ENCODE results near the gene LRRC47. TPM values are rescaled to one million over a fixed set of nuclear protein-coding genes. Genes with fewer than 3 reads are reported as not detected.

The LRRC47 gene
- total RNA-seq, 1 experiment from 2014 or later: 32.0 TPM

- no peak for DNase-seq (ENCODE audit: low read depth)
- in situ Hi-C loops (cut with HindIII; ENCODE audit: low pct_unique_long_range_greater_than_20kb, low sequenced_read_pairs): no loop called here
These were observed 19.9 kb downstream of the LRRC47 start for GRCh38 chr1:3776231-3776961.

GRCh38 chr1:3775490-3776230 lies 20.6 kb downstream of the LRRC47 start:
- DNase-seq (ENCODE audit: low read depth): peak; percentile 75
- in situ Hi-C loops (cut with HindIII; ENCODE audit: low pct_unique_long_range_greater_than_20kb, low sequenced_read_pairs): no loop called here

GRCh38 chr1:3774946-3775489 lies 21.3 kb downstream of the LRRC47 start:
- no peak for DNase-seq (ENCODE audit: low read depth)
- in situ Hi-C loops (cut with HindIII; ENCODE audit: low pct_unique_long_range_greater_than_20kb, low sequenced_read_pairs): no loop called here

GRCh38 chr1:3774276-3774945 lies 21.9 kb downstream of the LRRC47 start:
- no peak for DNase-seq (ENCODE audit: low read depth)
- in situ Hi-C loops (cut with HindIII; ENCODE audit: low pct_unique_long_range_greater_than_20kb, low sequenced_read_pairs): no loop called here

GRCh38 chr1:3773572-3774275 lies 22.6 kb downstream of the LRRC47 start:
- no peak for DNase-seq (ENCODE audit: low read depth)
- in situ Hi-C loops (cut with HindIII; ENCODE audit: low pct_unique_long_range_greater_than_20kb, low sequenced_read_pairs): no loop called here

- DNase-seq (ENCODE audit: low read depth): no peak
- in situ Hi-C loops (cut with HindIII; ENCODE audit: low pct_unique_long_range_greater_than_20kb, low sequenced_read_pairs): no loop called here
These were observed 23.4 kb downstream of the LRRC47 start, which contains the start of gene SMIM1 for GRCh38 chr1:3772715-3773571. Gene SMIM1 (plus strand): TSS chr1:3772749. CDS start chr1:3775374, 2,625 bp downstream.

GRCh38 chr1:3772027-3772714 lies 24.1 kb downstream of the LRRC47 start:
- DNase-seq (ENCODE audit: low read depth): peak; percentile 18
- in situ Hi-C loops (cut with HindIII; ENCODE audit: low pct_unique_long_range_greater_than_20kb, low sequenced_read_pairs): no loop called here

GRCh38 chr1:3771108-3772026 lies 24.9 kb downstream of the LRRC47 start:
- no peak for DNase-seq (ENCODE audit: low read depth)
- in situ Hi-C loops (cut with HindIII; ENCODE audit: low pct_unique_long_range_greater_than_20kb, low sequenced_read_pairs): no loop called here

GRCh38 chr1:3770047-3770765 lies 26.1 kb downstream of the LRRC47 start:
- in situ Hi-C loops (cut with HindIII; ENCODE audit: low pct_unique_long_range_greater_than_20kb, low sequenced_read_pairs): no loop called here
- no peak for DNase-seq (ENCODE audit: low read depth)

GRCh38 chr1:3768811-3769390 lies 27.4 kb downstream of the LRRC47 start:
- in situ Hi-C loops (cut with HindIII; ENCODE audit: low pct_unique_long_range_greater_than_20kb, low sequenced_read_pairs): no loop called here
- no peak for DNase-seq (ENCODE audit: low read depth)

- in situ Hi-C loops (cut with HindIII; ENCODE audit: low pct_unique_long_range_greater_than_20kb, low sequenced_read_pairs): no loop called here
- DNase-seq (ENCODE audit: low read depth): no peak
These were observed 28.9 kb downstream of the LRRC47 start for GRCh38 chr1:3767328-3767925.

- in situ Hi-C loops (cut with HindIII; ENCODE audit: low pct_unique_long_range_greater_than_20kb, low sequenced_read_pairs): no loop called here
- DNase-seq (ENCODE audit: low read depth): no peak
These were observed 32.8 kb downstream of the LRRC47 start for GRCh38 chr1:3763351-3764125.

- in situ Hi-C loops (cut with HindIII; ENCODE audit: low pct_unique_long_range_greater_than_20kb, low sequenced_read_pairs): no loop called here
- DNase-seq (ENCODE audit: low read depth): no peak
These were observed 33.4 kb downstream of the LRRC47 start for GRCh38 chr1:3762873-3763228.

Measured in Caki2 (cell line).